SIG-M5 (cell line): Measurements from ENCODE around the gene POLN.
"Not testable (repeated sequence)": the region's sequence is repeated elsewhere in the genome, so short reads cannot be mapped to it uniquely, and the experiment has no call there.

Source experiments
- DNase-seq: peaks from one replicate; lab custom pipeline; 2025; lab: John Stamatoyannopoulos, UW

POLN gene

DNA sequence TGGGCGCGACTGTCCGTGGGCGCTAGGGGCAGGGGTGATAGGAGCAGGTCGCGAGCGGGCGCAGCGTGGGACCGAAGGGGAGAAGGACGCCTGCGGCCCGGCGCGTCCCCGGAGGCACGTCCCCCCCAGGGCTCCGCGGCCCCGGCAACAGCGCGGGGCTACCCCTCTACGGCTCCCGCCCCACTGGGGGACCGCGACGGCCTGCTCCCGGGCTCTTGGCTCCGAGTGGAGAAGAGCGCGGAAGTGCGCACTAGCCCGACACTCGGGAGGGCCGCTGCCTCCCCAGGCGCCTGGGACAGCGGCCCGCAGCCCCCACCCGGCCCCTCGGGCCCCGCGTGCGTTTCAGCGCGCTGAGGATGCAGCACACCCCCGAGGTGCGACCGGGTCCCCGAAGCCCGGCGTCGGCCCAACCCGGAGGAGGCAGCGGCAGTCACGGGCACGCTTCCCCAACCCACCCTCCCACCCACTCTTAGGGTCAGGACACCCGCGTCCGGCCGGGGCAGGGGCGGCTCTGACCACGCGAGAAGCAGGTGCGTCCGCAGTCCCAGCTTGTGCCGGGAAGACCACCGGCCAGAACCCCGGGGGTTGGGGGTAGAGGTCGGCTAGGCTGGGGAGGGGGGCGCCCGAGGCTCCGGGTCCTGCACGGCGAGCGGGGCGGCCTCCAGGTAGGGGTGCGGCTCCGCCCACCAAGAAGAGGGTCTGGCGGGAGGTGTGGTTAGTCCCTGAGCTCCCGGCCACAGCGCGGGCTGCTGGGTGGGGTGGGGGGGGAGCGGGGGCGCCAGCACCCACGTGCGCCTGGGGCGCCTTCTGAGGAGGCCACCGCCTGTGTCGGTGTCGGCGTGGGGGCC is 201.3 kb downstream of the POLN start:
- no peak for DNase-seq

DNA sequence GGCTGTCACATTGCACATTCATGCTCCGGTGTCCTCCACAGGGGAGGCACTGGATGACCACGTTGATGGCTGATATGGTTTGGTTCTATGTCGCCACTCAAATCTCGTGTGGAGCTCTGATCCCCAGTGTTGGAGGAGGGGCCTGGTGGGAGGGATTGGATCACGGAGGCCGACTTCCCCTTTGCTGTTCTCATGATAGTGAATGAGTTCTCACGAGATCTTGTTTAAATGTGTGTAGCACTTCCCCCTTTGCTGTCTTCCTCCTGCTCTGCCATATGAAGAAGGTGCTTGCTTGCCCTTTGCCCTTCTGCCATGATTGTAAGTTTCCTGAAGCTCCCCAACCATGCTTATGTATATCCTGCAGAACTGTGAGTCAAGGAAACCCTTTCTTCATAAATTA is 205.1 kb downstream of the POLN start:
- no peak for DNase-seq

DNA sequence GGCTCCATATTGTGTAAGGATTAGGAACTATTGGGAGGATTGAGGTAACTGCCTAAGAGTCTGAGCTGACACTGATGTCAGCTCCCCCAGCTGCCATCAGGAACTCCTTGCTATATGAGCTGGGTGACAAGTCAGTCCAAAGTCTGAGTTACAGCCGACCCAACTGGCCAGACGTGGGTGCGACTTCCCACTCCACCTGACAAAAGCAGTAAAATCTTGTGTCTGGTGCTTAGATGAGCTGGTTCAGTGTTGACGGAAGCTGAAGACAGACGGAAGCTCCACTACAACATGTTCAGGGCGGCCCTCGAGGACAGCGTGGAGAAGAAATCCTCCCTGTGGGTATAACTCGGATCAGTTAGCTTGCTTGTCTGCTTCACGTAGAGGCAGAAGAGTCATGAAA is 205.6 kb downstream of the POLN start:
- DNase-seq: no peak

DNA sequence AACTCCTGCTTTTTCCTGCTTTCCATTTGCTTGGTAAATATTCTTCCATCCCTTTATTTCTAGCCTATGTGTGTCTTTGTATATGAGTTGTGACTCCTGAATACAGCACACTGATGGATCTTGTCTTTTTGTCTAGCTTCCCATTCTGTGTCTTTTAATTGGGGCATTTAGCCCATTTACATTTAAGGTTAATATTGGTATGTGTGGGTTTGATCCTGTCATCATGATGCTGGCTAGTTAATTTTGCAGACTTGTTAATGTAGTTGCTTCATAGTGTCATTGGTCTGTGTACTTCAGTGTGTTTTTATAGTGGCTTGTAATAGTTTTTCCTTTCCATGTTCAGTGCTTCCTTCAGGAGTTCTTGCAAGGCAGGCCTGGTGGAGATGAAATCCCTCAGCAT is 210.8 kb downstream of the POLN start:
- not testable (repeated sequence) for DNase-seq

DNA sequence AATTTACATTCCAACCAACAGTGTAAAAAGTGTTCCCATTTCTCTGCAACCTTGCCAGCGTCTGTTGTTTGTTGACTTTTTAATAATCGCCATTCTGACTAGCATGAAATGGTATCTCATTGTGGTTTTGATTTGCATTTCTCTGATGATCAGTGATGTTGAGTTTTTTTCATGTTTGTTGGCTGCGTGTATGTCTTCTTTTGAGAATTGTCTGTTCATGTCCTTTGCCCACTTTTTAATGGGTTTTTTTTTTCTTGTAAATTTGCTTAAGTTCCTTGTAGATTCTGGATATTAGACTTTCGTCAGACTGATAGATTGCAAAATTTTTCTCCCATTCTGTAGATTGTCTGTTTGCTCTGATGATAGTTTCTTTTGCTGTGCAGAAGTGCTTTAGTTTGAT is 214.8 kb downstream of the POLN start:
- DNase-seq: not testable (repeated sequence)

GRCh38 chr4:2025817-2026216 is 216.1 kb downstream of the POLN start:
- no peak for DNase-seq

DNA sequence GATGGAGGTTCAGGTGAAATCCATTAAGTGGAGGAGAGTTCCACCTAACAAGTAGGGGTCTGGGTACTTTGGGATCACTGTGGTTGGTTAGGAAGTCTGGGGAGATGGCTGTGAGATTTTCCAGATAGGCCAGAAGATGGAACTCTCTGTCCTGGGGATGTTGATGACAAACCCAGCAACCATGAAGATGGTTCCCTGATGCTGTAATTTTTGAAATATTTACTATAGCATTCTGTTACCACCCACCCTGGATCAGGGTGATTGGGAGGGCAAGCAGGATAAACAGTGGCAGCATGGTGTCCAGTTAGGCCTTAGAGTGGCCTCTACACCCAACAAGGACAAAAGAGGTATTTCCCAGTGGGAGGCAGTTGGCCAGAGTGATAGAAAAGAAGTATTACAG is 217.2 kb downstream of the POLN start:
- DNase-seq: no peak
